GM23248 (cell line): ENCODE data around the gene RBFOX1.

Experiments
- EZH2 ChIP-seq: fragments of 200-600 bp; sonication (generic); IDR thresholded peaks from 2 replicates; pipeline ENCODE4 v1.6.1; 2018; ENCODE audit warnings: antibody characterized with exemption, mild to moderate bottlenecking; ENCODE audit not compliant: insufficient read depth, poor library complexity, severe bottlenecking
- EZH2phosphoT487 ChIP-seq: fragments of 200-600 bp; sonication (generic); IDR thresholded peaks from 2 replicates; pipeline ENCODE4 v1.6.1; 2018; ENCODE audit warnings: antibody characterized with exemption, moderate library complexity, mild to moderate bottlenecking, low read depth; ENCODE audit not compliant: insufficient read depth

GRCh38 chr16:7709186-7709585 is 376.5 kb downstream of the RBFOX1 start:
- TF ChIP-seq EZH2phosphoT487, result no peak
- no peak for TF ChIP-seq EZH2
